Measurements from ENCODE around the gene MTCL1. TPM values are rescaled to one million over a fixed set of nuclear protein-coding genes. Genes with fewer than 3 reads are reported as not detected.

The MTCL1 gene
- total RNA-seq, 1 experiment from 2014 or later = 3.8 TPM

DNA sequence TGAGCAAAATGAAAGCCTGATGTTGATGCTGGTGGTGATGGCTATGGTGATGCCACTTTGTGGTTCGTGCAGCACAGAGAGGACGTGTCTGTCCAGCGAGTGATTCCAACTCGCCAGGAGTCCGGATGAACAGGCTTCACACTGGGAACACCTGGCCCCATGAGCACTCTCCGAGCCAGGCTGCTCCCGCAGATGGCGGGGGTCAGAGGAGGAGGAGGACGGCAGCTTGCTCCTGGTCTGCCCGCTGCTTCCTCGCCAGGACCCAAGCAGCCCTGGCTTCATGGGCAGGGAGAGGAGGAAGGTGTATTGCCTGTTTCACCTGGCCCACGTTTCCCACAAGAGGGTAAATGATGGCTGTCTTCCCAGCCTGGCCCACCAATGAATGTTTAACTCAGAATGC is 121.6 kb downstream of the MTCL1 start:
- no peak for DNase-seq (ENCODE audit: low read depth, low spot score)
- in situ Hi-C loops (cut with HindIII; ENCODE audit: low pct_unique_long_range_greater_than_20kb, low sequenced_read_pairs) = no loop called here

- in situ Hi-C loops (cut with HindIII; ENCODE audit: low pct_unique_long_range_greater_than_20kb, low sequenced_read_pairs) = no loop called here
- DNase-seq (ENCODE audit: low read depth, low spot score) = no peak
These were observed 122.9 kb downstream of the MTCL1 start for GRCh38 chr18:8828300-8828699.

GRCh38 chr18:8828798-8829197 is 123.4 kb downstream of the MTCL1 start:
- in situ Hi-C loops (cut with HindIII; ENCODE audit: low pct_unique_long_range_greater_than_20kb, low sequenced_read_pairs) = no loop called here
- no peak for DNase-seq (ENCODE audit: low read depth, low spot score)

DNA sequence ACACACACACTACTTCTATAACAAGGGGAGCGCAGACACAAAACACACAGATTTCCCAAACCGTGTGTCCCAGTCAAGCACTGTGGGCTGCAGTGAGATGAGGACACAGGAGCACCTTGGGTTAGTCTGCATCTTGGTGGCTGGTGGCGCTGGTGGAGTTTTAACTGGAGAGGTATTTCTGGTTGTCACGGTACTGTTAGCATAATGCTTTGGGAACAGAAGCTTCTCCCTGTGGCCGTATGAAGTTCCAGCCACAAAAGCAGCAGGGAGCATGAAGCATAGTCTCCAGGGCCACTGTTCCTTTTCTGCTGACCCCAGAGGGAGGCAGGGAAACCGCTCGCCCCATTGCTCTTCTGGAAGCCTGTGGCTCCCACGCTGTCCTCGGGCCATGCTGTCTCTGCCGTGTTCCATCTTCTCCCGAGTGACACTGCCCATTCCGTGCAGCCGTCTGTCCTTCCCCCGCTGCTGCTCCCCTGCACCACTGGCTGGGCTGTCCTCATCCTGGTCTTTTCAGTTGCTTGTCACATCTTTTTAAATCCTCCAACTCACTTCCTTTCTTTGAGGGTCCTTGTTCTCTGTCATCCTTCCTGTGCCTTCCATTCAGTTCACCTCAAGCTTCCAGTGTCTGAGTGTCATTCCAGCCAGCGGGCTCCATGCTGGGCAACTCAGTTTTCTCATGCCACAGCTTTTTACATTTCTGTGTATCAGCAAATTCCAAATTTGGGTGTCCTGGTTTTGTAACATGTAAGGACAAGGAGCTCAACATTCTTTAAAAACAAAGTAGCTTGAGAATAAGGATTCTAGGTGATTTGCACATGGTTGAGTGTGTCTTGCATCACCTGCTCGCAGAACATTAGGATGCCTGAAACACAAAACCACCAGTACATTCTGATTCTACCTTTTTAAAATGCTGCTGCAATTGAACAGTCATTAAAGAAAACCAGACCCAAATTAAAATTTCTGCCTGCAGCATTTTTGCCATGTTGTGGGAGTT is 125.0 kb downstream of the MTCL1 start:
- DNase-seq (ENCODE audit: low read depth, low spot score) = no peak
- in situ Hi-C loops (cut with HindIII; ENCODE audit: low pct_unique_long_range_greater_than_20kb, low sequenced_read_pairs) = no loop called here

DNA sequence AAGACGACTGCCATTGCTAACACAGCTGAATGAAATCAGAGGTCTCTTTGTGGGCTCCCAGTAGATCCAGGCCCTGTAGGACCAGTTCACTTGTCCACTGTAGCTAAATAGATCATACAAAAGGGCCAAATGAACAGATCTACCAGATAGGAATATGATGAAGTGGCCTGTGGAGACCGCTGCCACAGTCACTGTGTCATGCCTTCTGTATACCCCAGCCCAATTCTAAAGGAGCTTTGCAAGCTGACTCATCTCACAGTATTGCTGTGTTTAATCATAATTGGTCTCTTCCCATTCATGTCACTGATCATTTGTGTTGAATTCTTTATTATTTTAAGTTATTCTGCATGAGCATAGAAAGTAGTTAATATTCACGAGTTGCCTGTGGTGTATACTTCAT is 125.8 kb downstream of the MTCL1 start:
- in situ Hi-C loops (cut with HindIII; ENCODE audit: low pct_unique_long_range_greater_than_20kb, low sequenced_read_pairs) = no loop called here
- no peak for DNase-seq (ENCODE audit: low read depth, low spot score)

- no peak for DNase-seq (ENCODE audit: low read depth, low spot score)
- in situ Hi-C loops (cut with HindIII; ENCODE audit: low pct_unique_long_range_greater_than_20kb, low sequenced_read_pairs) = no loop called here
These were observed 126.2 kb downstream of the MTCL1 start for GRCh38 chr18:8831531-8831930.

DNA sequence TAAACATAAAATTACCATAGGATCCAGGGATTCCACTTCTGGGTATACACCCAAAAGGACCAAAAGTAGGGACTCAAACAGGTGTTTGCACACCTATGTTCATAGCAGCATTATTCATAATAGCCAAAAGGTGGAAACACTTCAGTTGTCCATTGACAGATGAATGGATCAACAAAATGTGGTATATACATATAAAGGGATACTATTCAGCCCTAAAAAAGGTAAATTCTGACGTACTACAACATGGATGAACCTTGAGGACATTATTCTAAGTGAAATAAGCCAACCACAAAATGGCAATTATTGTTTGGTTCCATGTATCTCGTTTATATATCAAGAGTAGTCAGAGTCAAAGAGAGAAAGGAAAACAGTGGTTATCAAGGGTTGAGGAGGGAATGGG is 128.1 kb downstream of the MTCL1 start:
- no peak for DNase-seq (ENCODE audit: low read depth, low spot score)
- in situ Hi-C loops (cut with HindIII; ENCODE audit: low pct_unique_long_range_greater_than_20kb, low sequenced_read_pairs) = no loop called here

GRCh38 chr18:8834881-8835280 is 129.5 kb downstream of the MTCL1 start:
- no peak for DNase-seq (ENCODE audit: low read depth, low spot score)
- in situ Hi-C loops (cut with HindIII; ENCODE audit: low pct_unique_long_range_greater_than_20kb, low sequenced_read_pairs) = no loop called here

DNA sequence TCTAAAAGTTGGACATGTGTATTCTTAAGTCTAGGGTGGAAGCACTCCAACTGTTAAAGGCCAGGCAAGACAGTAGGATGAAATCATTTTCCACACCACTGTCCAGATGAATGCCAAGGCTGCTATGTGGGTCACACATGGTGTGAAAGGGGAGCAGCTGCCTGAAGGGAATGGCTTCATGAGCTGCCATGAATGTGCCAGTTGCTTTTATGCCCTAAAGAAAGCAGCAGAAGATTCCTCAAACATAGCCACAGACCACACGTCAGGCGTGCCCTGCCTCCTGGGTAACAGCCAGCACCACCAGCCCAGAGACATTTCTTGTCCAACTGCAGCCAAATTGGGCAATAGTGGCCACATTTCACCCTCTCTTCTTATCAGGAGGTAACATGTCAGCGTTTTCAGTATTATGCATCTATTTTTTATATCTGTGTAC is 130.2 kb downstream of the MTCL1 start:
- no peak for DNase-seq (ENCODE audit: low read depth, low spot score)
- in situ Hi-C loops (cut with HindIII; ENCODE audit: low pct_unique_long_range_greater_than_20kb, low sequenced_read_pairs) = no loop called here

- in situ Hi-C loops (cut with HindIII; ENCODE audit: low pct_unique_long_range_greater_than_20kb, low sequenced_read_pairs) = no loop called here
These were observed 133.9 kb downstream of the MTCL1 start for GRCh38 chr18:8839281-8839680.

DNA sequence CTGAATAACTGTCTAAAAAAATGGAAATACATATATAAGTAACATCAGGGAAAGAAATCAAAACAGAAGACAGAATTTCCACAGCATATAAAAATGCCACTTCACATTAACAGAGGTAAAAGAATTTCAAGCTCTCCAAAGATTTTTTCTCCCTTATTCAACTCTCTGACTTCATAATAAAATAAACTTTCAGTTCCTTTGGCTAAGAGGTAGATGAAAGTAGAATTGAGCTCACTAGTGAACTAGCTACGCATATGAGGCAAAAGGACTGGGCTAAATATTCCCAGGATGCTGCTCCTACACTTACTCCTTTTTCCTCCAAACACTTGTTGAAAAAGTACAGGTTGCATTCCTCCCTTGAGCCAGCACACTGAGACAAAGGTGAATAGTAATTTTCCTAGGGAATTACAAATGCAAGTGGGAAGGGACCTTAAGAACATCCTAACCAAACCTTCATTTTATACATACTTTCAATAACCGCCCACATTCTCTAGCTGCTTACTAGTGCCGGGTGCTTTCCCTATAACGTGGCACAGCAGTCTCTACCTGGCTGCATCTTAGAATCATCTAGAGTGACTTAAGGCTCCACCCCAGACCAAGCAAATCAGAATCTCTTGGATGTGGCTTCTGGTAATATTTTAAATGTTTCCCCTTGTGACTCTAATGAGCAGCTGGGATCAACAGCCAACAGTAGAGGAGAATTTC is 136.6 kb downstream of the MTCL1 start:
- in situ Hi-C loops (cut with HindIII; ENCODE audit: low pct_unique_long_range_greater_than_20kb, low sequenced_read_pairs) = no loop called here
- no peak for DNase-seq (ENCODE audit: low read depth, low spot score)

More at GRCh38 chr18:8839281-8839680, 133.9 kb downstream of the MTCL1 start:
- DNase-seq (ENCODE audit: low read depth, low spot score) = no peak

- no peak for DNase-seq (ENCODE audit: low read depth, low spot score)
- in situ Hi-C loops (cut with HindIII; ENCODE audit: low pct_unique_long_range_greater_than_20kb, low sequenced_read_pairs) = no loop called here
These were observed 137.2 kb downstream of the MTCL1 start for GRCh38 chr18:8842506-8842905.

GRCh38 chr18:8843005-8843404 is 137.6 kb downstream of the MTCL1 start:
- in situ Hi-C loops (cut with HindIII; ENCODE audit: low pct_unique_long_range_greater_than_20kb, low sequenced_read_pairs) = no loop called here
- no peak for DNase-seq (ENCODE audit: low read depth, low spot score)

DNA sequence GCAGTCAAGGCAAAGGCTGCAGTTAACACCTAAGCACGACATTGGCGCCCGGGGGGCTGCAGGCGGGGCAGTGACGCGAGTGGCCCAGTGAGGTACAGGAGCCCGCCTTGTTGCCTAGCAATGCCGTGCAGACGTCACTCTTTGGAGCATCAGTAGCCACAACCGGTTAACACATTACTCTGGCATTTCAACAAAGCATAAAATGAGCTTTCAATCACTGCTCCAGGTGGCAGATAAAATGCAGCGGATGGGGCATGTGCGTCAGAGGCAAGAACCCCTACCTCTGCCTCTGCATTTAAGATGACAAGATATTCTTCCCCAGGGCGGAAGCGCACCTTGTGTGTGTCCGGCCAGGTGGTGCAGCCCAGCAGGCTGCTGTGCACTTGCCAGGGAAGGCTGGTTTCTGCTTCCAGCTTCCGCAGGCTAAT is 139.4 kb downstream of the MTCL1 start:
- in situ Hi-C loops (cut with HindIII; ENCODE audit: low pct_unique_long_range_greater_than_20kb, low sequenced_read_pairs) = no loop called here
- DNase-seq (ENCODE audit: low read depth, low spot score) = no peak

- in situ Hi-C loops (cut with HindIII; ENCODE audit: low pct_unique_long_range_greater_than_20kb, low sequenced_read_pairs) = no loop called here
- DNase-seq (ENCODE audit: low read depth, low spot score) = no peak
These were observed 140.2 kb downstream of the MTCL1 start for GRCh38 chr18:8845506-8845905.

GRCh38 chr18:8847066-8847755 is 141.9 kb downstream of the MTCL1 start:
- no peak for DNase-seq (ENCODE audit: low read depth, low spot score)
- in situ Hi-C loops (cut with HindIII; ENCODE audit: low pct_unique_long_range_greater_than_20kb, low sequenced_read_pairs) = no loop called here

DNA sequence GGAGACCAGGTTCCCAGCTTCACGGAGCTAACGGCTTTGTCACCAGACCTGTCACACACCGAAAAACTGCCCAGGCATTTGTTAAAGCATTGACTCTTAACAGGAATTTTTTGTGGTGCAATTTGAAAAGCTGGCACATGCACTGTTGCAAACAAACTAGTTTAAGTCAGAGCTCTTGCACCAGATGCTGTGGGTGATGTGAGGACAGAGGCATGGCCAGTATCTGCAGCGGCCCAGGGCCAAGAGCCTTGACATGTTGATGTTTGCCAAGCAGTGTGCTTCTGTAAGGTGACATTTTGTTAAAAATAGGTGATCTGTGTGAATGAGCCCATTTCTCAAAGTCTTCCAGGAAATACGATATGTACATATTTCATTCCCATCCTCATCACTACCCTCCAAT is 142.5 kb downstream of the MTCL1 start:
- in situ Hi-C loops (cut with HindIII; ENCODE audit: low pct_unique_long_range_greater_than_20kb, low sequenced_read_pairs) = no loop called here
- DNase-seq (ENCODE audit: low read depth, low spot score) = no peak

DNA sequence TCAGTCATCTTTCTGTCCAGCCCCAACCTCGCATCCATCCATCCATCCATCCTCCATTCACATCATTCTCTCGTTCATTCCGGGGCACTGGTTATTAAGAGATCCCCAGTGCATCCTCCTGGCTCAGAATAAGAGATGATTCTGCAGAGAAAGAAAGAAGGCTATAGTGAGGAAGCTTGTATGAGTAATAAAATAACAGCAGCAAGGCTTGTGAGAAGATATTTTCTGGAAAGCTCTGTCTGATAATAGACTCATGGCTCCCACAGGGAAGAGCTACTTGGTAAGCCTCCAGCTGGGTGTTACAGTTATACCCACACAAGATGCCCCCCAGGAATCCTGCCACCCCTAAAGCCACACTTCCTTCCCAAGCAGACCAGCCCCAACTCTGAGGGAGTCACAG is 143.2 kb downstream of the MTCL1 start:
- in situ Hi-C loops (cut with HindIII; ENCODE audit: low pct_unique_long_range_greater_than_20kb, low sequenced_read_pairs) = no loop called here
- DNase-seq (ENCODE audit: low read depth, low spot score) = no peak

All from SK-MEL-5 (cell line).